Stimulated activated effector memory CD8-positive, alpha-beta T cell treated with anti-CD3 and anti-CD28 coated beads, Interleukin-12 subunit alpha, Interleukin-12 subunit beta, amount 100 ng/mL, for 72 hours (primary cell): ENCODE measurements around the gene AAGAB.

Source experiments
- ATAC-seq: fragments of 150-1000 bp; cut with Tn5 transposase; 2 replicates; pipeline ENCODE4 v1.10.0; 2021
- DNase-seq, 2 donors: peaks; one replicate each; pipeline ENCODE4 v3.0.0; 2021 to 2022; ENCODE audit warnings: low spot score in 2 of 2
- H3K27ac Mint-ChIP-seq: one replicate; pipeline ENCODE4 v1.8.0; 2022; ENCODE audit warnings: mild to moderate bottlenecking, mixed read lengths
- H3K36me3 Mint-ChIP-seq: one replicate; pipeline ENCODE4 v1.8.0; 2022; ENCODE audit warnings: mild to moderate bottlenecking, mixed read lengths
- H3K4me1 Mint-ChIP-seq: one replicate; pipeline ENCODE4 v1.8.0; 2022; ENCODE audit warnings: mixed read lengths
- H3K4me3 Mint-ChIP-seq: one replicate; pipeline ENCODE4 v1.8.0; 2022; ENCODE audit warnings: mild to moderate bottlenecking, mixed read lengths
- H3K9me3 Mint-ChIP-seq: one replicate; pipeline ENCODE4 v1.8.0; 2022; ENCODE audit warnings: mixed read lengths

AAGAB gene

DNA sequence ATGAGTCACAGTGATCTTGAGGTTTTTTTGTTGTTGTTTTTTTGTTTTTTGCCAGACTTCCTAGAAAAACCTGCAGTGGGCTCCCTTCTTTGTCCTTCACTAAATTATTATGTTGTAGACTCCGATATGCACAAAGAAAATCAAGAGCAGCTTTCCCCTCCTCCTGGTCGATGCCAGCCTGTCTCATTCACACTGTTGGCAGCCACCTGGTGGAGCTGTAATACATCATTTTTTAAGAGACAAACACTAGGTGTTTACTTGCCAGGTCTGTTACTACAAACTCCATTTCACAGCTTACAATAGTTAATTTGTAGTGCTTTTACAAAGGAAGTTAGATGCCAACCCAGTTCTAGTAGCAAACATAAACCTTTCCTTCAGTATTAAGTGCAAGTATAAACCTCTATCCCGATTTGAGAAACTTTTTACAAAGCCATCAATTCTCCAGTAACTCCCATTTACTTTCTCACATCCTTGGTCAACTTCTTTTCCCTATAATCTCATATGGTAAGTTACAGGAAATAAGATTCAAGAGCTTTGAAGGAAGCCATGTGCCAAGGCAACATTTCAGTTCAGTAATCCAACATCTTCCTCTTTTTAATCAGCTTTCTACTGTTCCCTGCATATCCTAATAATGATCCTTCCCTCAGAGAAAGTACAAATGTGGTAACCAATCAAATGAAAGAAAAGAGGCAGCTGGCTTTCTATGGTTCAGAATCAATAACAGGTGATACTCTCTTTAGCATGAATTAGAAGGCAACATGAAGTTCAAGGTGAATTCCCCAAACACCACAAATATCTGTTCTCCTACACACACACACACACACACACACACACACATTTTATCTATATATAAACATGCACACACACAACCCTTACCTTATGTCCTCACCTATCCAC, 14.0 kb downstream of the AAGAB start:
- peaks cover 37% of the 10 kb centered on the region for H3K4me1 Mint-ChIP-seq

DNA sequence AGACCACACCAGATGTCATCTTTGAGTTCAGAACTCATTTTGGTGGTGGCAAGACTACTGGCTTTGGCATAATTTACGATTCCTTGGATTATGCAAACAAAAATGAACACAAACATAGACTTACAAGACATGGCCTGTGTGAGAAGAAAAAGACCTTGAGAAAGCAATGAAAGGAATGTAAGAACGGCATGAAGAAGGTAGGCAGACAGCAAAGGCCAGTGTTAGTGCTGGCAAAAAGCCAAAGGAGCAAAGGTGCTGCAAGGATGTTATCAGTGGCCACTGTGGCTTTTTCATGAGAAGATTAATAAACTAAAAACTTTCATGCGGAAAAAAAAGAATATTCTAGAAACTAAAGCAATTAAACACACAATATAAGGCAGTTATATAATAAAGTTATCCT, 21.9 kb downstream of the AAGAB start:
- DNase-seq, result no peak
- Mint-ChIP-seq H3K9me3 (no peaks in the 10 kb centered on the region), H3K4me3 (no peak overlapping the region), H3K4me1 (peaks cover 8% of the 10 kb centered on the region), H3K36me3 (peaks cover 85% of the 10 kb centered on the region), H3K27ac (no peak overlapping the region)
- ATAC-seq, result no peak

More for the DNA sequence above, 14.0 kb downstream of the AAGAB start:
- Mint-ChIP-seq H3K4me3 (peak overlapping the region; percentile 51), H3K36me3 (peaks cover 33% of the 10 kb centered on the region), H3K9me3 (no peaks in the 10 kb centered on the region), H3K27ac (peak overlapping the region; percentile 85)
- ATAC-seq (no peak), DNase-seq (no peak)

DNA sequence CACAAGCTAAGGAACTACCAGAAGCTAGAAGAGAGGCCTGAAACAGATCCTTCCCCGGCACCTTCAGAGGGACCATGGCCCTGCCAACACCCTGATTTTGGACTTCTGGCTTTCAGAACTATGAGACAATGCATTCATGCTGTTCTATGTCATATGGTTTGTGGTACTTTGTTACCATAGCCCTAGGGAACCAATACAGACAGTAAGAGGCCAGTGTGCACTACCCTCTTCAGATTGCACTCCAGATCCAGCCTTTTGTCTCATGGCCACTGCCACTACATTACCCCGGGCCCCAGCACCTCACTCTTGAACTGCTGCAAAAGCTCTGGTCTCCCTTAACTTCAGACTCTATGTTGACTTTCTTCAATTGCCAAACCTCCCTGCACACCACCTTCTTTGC, 24.0 kb downstream of the AAGAB start:
- DNase-seq (no peak), ATAC-seq (no peak)
- Mint-ChIP-seq H3K9me3 (no peaks in the 10 kb centered on the region), H3K36me3 (peaks cover 88% of the 10 kb centered on the region), H3K27ac (no peak overlapping the region), H3K4me3 (no peak overlapping the region), H3K4me1 (peaks cover 8% of the 10 kb centered on the region)

DNA sequence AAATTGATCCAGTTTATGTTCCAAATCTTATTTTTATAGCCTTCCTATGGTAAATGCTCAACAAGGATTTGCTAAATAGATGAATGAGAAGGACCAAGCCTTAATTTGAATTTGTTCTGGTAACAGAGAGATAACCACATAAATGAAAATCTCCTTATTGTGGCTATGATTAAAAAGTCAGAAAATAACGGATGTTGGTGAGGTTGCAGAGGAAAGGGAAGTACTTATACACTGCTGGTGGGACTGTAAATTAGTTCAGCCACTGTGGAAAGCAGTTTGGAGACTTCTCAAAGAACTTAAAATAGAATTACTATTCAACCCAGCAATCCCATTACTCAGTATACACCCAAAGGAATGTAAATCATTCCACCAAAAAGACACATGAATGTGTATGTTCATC, 26.2 kb downstream of the AAGAB start:
- Mint-ChIP-seq H3K9me3 (no peaks in the 10 kb centered on the region), H3K4me3 (no peak overlapping the region), H3K36me3 (peaks cover 66% of the 10 kb centered on the region), H3K27ac (no peak overlapping the region), H3K4me1 (peaks cover 8% of the 10 kb centered on the region)
- DNase-seq (no peak), ATAC-seq (no peak)

DNA sequence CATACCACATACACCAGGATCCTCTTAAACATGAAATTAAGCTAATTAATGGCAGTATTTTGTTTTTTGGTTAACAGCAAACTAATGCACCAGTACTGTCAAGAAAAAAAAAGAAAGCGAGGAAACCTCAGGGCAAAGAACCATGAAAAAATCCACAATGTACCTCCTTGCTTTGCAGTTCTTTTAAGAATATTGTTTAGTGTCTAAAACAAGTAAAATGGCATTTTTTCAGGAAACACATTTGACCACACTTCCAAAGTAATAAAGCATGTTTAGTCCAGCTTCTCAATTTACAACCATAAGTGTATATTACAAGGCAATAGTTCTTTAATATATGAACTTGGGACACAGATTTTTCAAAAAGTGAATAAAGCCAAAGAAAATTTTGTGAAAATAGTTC, 26.6 kb downstream of the AAGAB start:
- Mint-ChIP-seq H3K4me1 (peaks cover 8% of the 10 kb centered on the region), H3K36me3 (peaks cover 61% of the 10 kb centered on the region), H3K27ac (no peak overlapping the region), H3K4me3 (no peak overlapping the region), H3K9me3 (no peaks in the 10 kb centered on the region)
- ATAC-seq (no peak), DNase-seq (no peak)

DNA sequence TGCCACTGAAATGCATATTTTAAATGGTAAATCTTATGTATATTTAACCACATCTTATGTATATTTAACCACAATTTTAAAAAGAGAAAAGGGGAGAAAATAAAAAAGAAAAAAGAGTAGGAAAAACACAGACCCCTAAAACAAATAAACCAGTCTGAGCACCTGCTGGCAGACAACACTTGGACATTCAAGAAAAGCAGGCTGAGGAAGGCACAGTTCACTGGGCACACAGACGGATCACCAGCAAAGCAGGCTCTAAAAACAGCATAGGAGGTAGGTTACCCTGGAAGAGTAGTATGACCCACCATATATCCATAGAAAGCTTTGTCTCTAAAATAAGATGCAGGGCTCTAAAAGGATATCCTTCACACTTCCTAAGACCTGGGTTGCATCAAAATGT, 27.0 kb downstream of the AAGAB start:
- no peaks in the 10 kb centered on the region for H3K9me3 Mint-ChIP-seq
- peaks cover 8% of the 10 kb centered on the region for H3K4me1 Mint-ChIP-seq
- no peak overlapping the region for H3K4me3 Mint-ChIP-seq
- H3K36me3 Mint-ChIP-seq, result peaks cover 57% of the 10 kb centered on the region
- ATAC-seq, result no peak
- no peak for DNase-seq
- H3K27ac Mint-ChIP-seq, result no peak overlapping the region

DNA sequence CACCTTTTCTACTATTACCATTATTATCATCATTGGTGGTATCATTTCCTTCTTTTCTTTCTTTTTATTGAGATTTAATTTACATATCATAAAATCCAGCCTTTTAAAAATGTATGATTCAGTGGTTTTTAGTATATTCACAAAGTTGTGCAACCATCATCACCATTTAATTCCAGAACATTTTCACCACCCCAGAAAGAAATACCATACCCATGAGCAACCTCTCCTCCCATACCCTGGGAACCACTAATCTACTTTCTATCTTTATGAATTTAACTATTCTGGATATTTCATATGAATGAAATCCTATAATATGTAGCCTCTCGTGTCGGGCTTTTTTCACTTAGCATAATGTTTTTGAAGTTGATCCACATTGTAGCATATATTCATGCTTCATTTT, 29.1 kb downstream of the AAGAB start:
- ATAC-seq (no peak), DNase-seq (no peak)
- Mint-ChIP-seq H3K4me1 (peaks cover 8% of the 10 kb centered on the region), H3K27ac (no peak overlapping the region), H3K36me3 (peaks cover 36% of the 10 kb centered on the region), H3K4me3 (no peak overlapping the region), H3K9me3 (no peaks in the 10 kb centered on the region)

DNA sequence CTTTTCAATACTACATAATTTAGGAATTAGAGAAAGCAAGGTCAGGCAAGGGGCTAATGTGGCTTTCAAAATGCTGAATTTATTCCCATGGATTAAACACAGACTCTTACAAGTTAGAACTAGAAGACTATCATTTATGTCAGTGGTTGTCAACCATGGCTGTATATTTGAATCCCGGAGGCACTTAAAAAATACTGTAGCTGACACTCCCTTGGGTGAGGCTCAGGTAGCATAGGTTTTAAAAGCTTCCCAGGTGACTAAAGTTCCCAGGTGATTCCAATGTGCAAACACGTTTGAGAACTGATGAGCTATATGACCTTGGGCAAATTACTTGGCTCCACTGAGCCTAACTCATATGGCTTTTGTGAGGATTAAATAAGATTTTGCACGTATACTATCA, 29.6 kb downstream of the AAGAB start:
- DNase-seq, result no peak
- peaks cover 32% of the 10 kb centered on the region for H3K36me3 Mint-ChIP-seq
- ATAC-seq, result no peak

DNA sequence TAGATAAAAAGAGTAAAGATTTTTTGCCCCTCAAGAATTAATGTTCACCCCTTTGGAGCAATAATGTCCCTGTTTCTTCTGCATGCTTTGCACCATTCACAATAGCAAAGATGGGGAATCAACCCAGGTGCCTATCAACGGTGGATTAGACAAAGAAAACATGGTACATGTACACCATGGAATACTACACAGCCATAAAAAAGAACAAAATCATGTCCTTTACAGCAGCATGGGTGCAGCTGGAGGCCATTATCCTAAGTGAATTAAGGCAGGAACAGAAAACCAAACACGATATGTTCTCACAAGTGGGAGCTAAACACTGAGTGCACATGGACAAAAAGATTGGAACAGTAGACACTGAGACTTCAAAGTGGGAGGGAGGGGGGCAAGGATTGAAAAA, 35.2 kb downstream of the AAGAB start:
- Mint-ChIP-seq H3K9me3 (no peaks in the 10 kb centered on the region), H3K4me3 (no peak overlapping the region), H3K27ac (no peak overlapping the region), H3K4me1 (peaks cover 12% of the 10 kb centered on the region), H3K36me3 (peaks cover 17% of the 10 kb centered on the region)
- DNase-seq (no peak), ATAC-seq (no peak)

More for the DNA sequence above, 29.6 kb downstream of the AAGAB start:
- Mint-ChIP-seq H3K4me1 (peaks cover 8% of the 10 kb centered on the region), H3K9me3 (no peaks in the 10 kb centered on the region), H3K27ac (no peak overlapping the region), H3K4me3 (no peak overlapping the region)

DNA sequence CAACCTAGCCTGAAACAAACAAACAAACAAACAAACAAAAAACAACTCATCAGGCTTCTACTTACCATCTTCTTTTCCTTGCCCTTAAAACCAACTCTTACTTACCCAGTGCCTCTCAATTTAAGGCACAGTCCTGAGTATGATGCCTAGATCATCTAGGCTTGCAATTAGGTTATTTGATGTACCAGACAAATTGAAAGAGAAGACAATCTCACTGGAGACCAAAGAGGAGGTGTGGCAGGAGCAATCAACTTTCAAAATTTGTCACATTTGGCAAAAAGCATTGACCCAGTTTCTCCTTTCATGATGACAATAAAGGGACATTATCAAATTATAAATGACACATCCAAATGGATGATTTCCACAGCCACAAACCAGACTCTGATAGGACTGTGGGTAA, 36.0 kb downstream of the AAGAB start:
- ATAC-seq (peak; percentile 62), DNase-seq (no peak)
- Mint-ChIP-seq H3K9me3 (no peaks in the 10 kb centered on the region), H3K4me1 (peaks cover 12% of the 10 kb centered on the region), H3K36me3 (peaks cover 17% of the 10 kb centered on the region), H3K27ac (peak overlapping the region; percentile 58), H3K4me3 (no peak overlapping the region)

DNA sequence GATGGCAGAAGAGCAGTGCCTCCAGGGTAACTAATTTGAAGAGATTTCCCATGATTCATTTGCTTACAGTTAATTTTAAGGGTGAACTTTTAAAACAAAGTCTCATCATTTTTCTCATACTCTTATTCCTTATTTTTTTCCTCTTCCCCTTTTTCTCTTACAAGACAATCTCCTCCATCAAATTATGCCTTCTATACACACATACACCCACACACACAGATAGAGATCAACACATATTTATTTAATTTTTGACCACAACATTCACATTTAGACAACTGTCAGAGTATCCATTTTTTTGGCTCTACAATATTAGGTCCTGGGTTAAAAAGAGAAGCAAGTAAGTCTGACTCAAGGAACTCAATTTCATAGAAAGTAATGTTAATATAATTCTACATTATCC, 37.6 kb downstream of the AAGAB start:
- H3K27ac Mint-ChIP-seq, result peak overlapping the region; percentile 46
- no peaks in the 10 kb centered on the region for H3K9me3 Mint-ChIP-seq
- H3K4me3 Mint-ChIP-seq, result no peak overlapping the region
- ATAC-seq, result no peak
- H3K4me1 Mint-ChIP-seq, result peaks cover 12% of the 10 kb centered on the region
- DNase-seq, result no peak
- peaks cover 17% of the 10 kb centered on the region for H3K36me3 Mint-ChIP-seq

DNA sequence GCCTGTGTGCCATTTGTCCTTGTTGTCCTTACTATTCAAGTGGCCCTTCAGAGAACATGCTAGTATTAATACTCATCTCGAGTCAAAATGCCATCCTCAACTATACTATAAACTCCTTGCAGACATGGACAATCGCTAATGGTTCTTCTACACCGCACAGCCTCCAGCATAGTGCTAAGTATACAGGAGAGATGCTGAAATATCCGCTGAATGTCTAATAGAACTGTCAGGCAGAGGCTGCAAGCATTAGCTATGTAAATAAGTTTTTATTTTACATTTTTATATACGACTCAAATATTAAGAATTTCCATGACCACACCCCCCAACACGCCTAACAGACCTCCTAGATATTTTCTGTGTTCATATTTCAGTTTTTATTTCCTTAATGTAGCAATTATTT, 39.4 kb downstream of the AAGAB start:
- DNase-seq, result no peak

DNA sequence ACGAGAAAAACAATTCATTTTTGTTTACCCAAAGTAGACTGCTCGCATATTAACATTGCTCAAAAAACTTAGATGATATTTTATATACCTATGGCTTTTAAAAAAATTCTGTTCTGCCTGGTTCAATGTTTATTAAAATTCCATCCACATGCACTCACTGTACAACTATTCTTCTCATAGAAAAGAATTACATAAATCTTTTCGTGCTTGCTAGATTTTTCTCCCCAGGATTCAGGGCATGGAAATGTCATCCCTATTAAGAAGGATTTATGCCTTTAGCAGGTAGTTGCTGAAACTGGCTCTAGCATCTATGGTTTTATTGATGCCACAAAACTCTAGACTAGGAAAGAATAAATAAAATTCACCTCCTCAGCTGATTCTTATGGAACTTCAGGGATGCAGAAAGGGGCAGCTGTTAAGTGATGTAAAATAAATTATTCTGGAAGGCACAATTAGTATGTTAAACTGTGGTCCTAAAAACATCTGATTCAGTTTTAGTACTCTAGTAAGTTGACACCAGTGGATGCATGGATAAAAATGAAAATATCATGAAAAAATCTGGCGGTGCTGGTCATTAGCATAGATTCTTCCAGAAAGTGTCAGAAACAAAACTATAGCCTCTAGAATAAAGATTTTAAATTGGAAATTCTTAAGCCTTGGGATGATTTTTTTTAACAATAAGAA, 41.6 kb downstream of the AAGAB start:
- H3K36me3 Mint-ChIP-seq, result peaks cover 22% of the 10 kb centered on the region
- no peaks in the 10 kb centered on the region for H3K9me3 Mint-ChIP-seq
- H3K4me3 Mint-ChIP-seq, result no peak overlapping the region
- no peak for ATAC-seq
- no peak overlapping the region for H3K27ac Mint-ChIP-seq
- DNase-seq, result no peak
- H3K4me1 Mint-ChIP-seq, result peaks cover 7% of the 10 kb centered on the region

More for the DNA sequence above, 39.4 kb downstream of the AAGAB start:
- Mint-ChIP-seq H3K36me3 (peaks cover 17% of the 10 kb centered on the region), H3K4me1 (peaks cover 18% of the 10 kb centered on the region), H3K9me3 (no peaks in the 10 kb centered on the region), H3K4me3 (no peak overlapping the region), H3K27ac (no peak overlapping the region)
- no peak for ATAC-seq

DNA sequence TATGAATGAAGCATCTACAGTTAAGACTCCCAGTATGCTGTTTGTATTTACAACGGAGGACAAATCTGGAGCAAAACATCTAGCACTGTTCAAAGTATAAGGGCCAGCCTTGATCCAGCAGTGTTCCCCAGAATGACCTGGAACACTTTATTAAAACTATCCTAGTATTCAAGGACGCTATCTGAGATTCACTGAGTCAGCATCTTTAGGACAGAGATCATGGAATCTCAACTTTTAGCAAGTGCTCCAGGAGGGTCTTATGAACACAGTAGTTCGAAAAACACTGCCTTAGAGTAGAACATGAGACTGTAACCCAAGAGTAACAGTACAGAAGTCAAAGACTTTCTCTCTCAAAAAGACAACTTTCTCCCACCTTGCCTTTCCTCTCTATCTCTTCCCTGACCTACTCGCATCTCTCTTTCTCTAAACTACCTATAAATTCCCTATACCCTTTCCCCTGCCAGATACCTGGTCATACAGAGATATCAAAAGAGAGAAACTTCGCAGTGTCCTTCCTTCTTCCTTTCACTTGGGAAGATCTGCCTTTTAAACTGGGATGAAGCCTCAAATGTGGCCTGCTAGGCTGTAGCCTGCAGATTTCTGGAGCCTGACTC, 43.8 kb downstream of the AAGAB start:
- Mint-ChIP-seq H3K4me1 (peaks cover 6% of the 10 kb centered on the region), H3K27ac (peak overlapping the region; percentile 41), H3K36me3 (peaks cover 27% of the 10 kb centered on the region), H3K4me3 (no peak overlapping the region), H3K9me3 (no peaks in the 10 kb centered on the region)
- DNase-seq (no peak), ATAC-seq (no peak)

DNA sequence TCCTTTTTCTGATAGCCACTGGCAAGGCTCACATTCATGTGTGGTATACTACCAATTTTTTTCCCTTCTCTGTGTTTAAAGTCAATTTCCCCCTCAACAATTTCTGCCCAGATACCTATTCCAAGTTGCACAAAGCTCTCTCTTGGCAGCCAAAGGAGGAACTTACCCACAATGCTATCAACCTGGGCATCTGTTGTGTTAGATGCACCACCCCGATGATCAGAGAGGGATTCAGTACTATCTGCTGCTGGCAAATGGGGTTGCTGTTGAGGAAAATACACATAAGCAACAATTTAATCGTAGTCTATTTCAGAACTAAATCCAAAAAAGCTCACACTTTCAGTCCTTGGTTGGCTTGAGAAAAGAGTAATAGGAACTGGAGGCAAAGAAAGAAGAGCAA, 46.1 kb downstream of the AAGAB start:
- Mint-ChIP-seq H3K4me1 (peaks cover 6% of the 10 kb centered on the region), H3K36me3 (peaks cover 46% of the 10 kb centered on the region), H3K4me3 (no peak overlapping the region), H3K9me3 (no peaks in the 10 kb centered on the region), H3K27ac (no peak overlapping the region)
- ATAC-seq (no peak), DNase-seq (no peak)
